ENCODE measurements around the gene PLPP4. TPM values are rescaled to one million over a fixed set of nuclear protein-coding genes. Genes with fewer than 3 reads are reported as not detected.

The PLPP4 gene
- total RNA-seq, 1 experiment from 2014 or later: not detected

- intact Hi-C loops (cut with micrococcal nuclease; ENCODE audit: unreplicated experiment): no loop called here
- Mint-ChIP-seq H3K4me1 (ENCODE audit: low read depth, unreplicated experiment) (no peaks in the 10 kb centered on the region), H3K27me3 (ENCODE audit: unreplicated experiment) (peaks cover under 1% of the 10 kb centered on the region), H3K4me3 (ENCODE audit: low read depth, unreplicated experiment) (no peak overlapping the region), H3K27ac (ENCODE audit: unreplicated experiment) (no peak overlapping the region), H3K36me3 (ENCODE audit: insufficient read depth, unreplicated experiment) (no peaks in the 10 kb centered on the region), H3K9me3 (ENCODE audit: low read depth, unreplicated experiment) (no peaks in the 10 kb centered on the region)
- no peak for DNase-seq
- no peak for TF ChIP-seq CTCF (IDR thresholded peaks at IDR 0.05; ENCODE audit: unreplicated experiment)
- BruUV-seq (replicated peaks): no TSS peak
- CTCF ChIA-PET: no interaction called here
Measured at GRCh38 chr10:120599200-120599724, 142.2 kb downstream of the PLPP4 start.

DNA sequence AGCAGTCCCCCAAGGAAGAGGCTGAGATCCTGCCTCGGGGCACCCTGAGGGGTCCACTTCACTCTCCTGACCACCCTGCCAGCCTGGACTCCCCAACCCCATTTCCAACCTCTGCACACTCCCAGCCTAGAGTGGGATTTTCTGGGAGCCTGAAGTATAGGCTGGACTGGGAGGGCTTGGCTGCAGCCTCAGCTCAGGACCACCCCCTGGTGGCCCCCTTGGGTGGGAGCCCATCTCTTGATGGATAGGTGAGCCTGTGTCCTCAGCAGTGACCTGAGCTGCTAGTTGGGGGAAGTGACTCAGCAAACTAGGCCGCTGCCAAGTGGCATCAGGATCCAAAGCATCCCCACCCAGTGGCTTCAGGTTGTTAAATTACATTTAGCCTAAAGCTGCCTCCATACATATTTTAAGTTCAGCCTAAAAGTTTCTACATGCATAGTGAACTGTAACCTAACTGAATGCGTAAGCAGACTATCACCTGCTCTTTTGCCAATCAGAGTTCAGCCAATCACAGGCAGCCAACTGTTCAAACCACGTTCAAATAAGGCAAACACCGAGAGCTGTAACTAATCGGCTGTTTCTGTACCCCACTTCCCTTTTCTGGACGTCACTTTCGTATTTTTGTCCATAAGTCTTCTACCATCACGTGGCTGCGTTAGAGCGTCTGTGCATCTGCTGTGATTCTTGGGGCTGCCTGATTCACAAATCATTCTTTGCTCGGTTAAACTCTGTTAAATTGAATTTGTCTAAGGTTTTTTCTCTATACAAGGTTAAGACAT lies 144.0 kb downstream of the PLPP4 start:
- no peak for TF ChIP-seq CTCF (IDR thresholded peaks at IDR 0.05; ENCODE audit: unreplicated experiment)
- CTCF ChIA-PET: no interaction called here
- DNase-seq: peak; percentile 28
- intact Hi-C loops (cut with micrococcal nuclease; ENCODE audit: unreplicated experiment): loop anchor here (10.0 kb wide), 1 partner anchor 176 kb away; no protein-coding TSS in a partner anchor
- H3K36me3 Mint-ChIP-seq (ENCODE audit: insufficient read depth, unreplicated experiment): no peaks in the 10 kb centered on the region
- H3K27ac Mint-ChIP-seq (ENCODE audit: unreplicated experiment): no peak overlapping the region
- no peaks in the 10 kb centered on the region for H3K9me3 Mint-ChIP-seq (ENCODE audit: low read depth, unreplicated experiment)
- BruUV-seq (replicated peaks): no TSS peak
- H3K4me3 Mint-ChIP-seq (ENCODE audit: low read depth, unreplicated experiment): no peak overlapping the region
- H3K4me1 Mint-ChIP-seq (ENCODE audit: low read depth, unreplicated experiment): no peaks in the 10 kb centered on the region
- H3K27me3 Mint-ChIP-seq (ENCODE audit: unreplicated experiment): no peaks in the 10 kb centered on the region

DNA sequence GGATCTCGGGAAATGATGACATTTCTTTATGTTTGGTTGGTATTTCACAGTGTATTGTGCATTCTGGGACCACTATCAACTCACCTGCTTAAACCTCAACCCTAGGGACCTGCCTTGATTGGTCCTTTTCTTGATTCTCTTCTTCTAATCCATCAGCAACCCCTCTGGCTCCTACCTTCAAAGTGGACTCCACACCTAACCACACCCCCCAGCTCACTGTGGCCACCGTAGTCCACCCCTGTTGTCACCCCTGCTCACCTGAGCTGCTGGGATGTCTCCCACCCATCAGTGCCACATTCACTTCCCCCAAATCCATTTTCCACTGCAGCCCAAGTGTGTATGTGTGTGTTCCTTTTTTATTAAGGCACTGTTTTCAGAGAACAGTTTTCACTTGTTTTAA lies 145.0 kb downstream of the PLPP4 start:
- no peaks in the 10 kb centered on the region for H3K36me3 Mint-ChIP-seq (ENCODE audit: insufficient read depth, unreplicated experiment)
- CTCF ChIA-PET: no interaction called here
- H3K27ac Mint-ChIP-seq (ENCODE audit: unreplicated experiment): no peak overlapping the region
- no peak overlapping the region for H3K4me3 Mint-ChIP-seq (ENCODE audit: low read depth, unreplicated experiment)
- BruUV-seq (replicated peaks): no TSS peak
- no peaks in the 10 kb centered on the region for H3K9me3 Mint-ChIP-seq (ENCODE audit: low read depth, unreplicated experiment)
- H3K27me3 Mint-ChIP-seq (ENCODE audit: unreplicated experiment): no peaks in the 10 kb centered on the region
- H3K4me1 Mint-ChIP-seq (ENCODE audit: low read depth, unreplicated experiment): no peaks in the 10 kb centered on the region
- TF ChIP-seq CTCF (IDR thresholded peaks at IDR 0.05; ENCODE audit: unreplicated experiment): no peak
- DNase-seq: no peak
- intact Hi-C loops (cut with micrococcal nuclease; ENCODE audit: unreplicated experiment): loop anchor here (10.0 kb wide), 1 partner anchor 177 kb away; no protein-coding TSS in a partner anchor

GRCh38 chr10:120605410-120605809 lies 148.4 kb downstream of the PLPP4 start:
- no peak for TF ChIP-seq CTCF (IDR thresholded peaks at IDR 0.05; ENCODE audit: unreplicated experiment)
- Mint-ChIP-seq H3K36me3 (ENCODE audit: insufficient read depth, unreplicated experiment) (no peaks in the 10 kb centered on the region), H3K27me3 (ENCODE audit: unreplicated experiment) (peaks cover 11% of the 10 kb centered on the region), H3K9me3 (ENCODE audit: low read depth, unreplicated experiment) (no peaks in the 10 kb centered on the region), H3K4me3 (ENCODE audit: low read depth, unreplicated experiment) (no peak overlapping the region), H3K4me1 (ENCODE audit: low read depth, unreplicated experiment) (no peaks in the 10 kb centered on the region), H3K27ac (ENCODE audit: unreplicated experiment) (no peak overlapping the region)
- BruUV-seq (replicated peaks): no TSS peak
- no peak for DNase-seq
- CTCF ChIA-PET: no interaction called here
- intact Hi-C loops (cut with micrococcal nuclease; ENCODE audit: unreplicated experiment): loop anchor here (10.0 kb wide), 1 partner anchor 181 kb away; no protein-coding TSS in a partner anchor
